ENCODE data around the gene EFCAB12. TPM values are rescaled to one million over a fixed set of nuclear protein-coding genes. Genes with fewer than 3 reads are reported as not detected.

EFCAB12 gene
- total and polyA plus RNA-seq, 10 of the 15 experiments (the other 5 are each of a cell fraction or from before 2014, with no cell fraction given), result 0.02 to 0.85 (median 0.33) TPM

- RAD21 ChIA-PET (ENCODE audit: unreplicated experiment), result interaction anchor here (1.2 to 4.4 kb wide), 7 partner anchors 9 to 105 kb away, joined by 3 to 78 read pairs (median 3); no protein-coding TSS in a partner anchor
- no peak for DNase-seq (ENCODE audit: low read depth, low spot score)
- H3K9ac ChIP-seq (ENCODE audit: control insufficient read depth, insufficient read depth, low read length), result no peak overlapping the region
- H3K4me3 ChIP-seq, result no peak overlapping the region; the same call in 1 of the 2 replicates
- H3K27ac ChIP-seq (ENCODE audit: control insufficient read depth, insufficient read depth), result no peak overlapping the region
- BruUV-seq (replicated peaks), result no TSS peak
- POLR2A ChIA-PET, result interaction anchor here (0.7 to 3.3 kb wide), 5 partner anchors 21 to 118 kb away, joined by 3 to 24 read pairs (median 4); a partner anchor contains a TSS
- H2AFZ ChIP-seq (ENCODE audit: control insufficient read depth, low read depth, low read length), result no peak overlapping the region
- no peaks in the 10 kb centered on the region for H4K20me1 ChIP-seq (ENCODE audit: control insufficient read depth, insufficient read depth)
- H3K4me2 ChIP-seq (ENCODE audit: control insufficient read depth, insufficient read depth), result no peak overlapping the region
- peaks cover 45% of the 10 kb centered on the region for H3K79me2 ChIP-seq (ENCODE audit: control insufficient read depth, insufficient read depth, low read length)
- H3K27me3 ChIP-seq (replicated peaks in 1 of 2; ENCODE audit: control insufficient read depth in 2 of 2, insufficient read depth in 2 of 2, low read length in 1 of 2), result no peaks in the 10 kb centered on the region
- intact Hi-C loops (cut with micrococcal nuclease; ENCODE audit: unreplicated experiment), result no loop called here
- CTCF ChIA-PET, result interaction anchor here (0.7 to 3.7 kb wide), 12 partner anchors 9 to 464 kb away, joined by 3 to 60 read pairs (median 6); a partner anchor contains a TSS
- 46% methylated on average over 1 of the region's 1 CpG for WGBS (ENCODE audit: insufficient coverage, insufficient replicate concordance, low lambda C conversion rate, missing lambda C conversion rate)
- ATAC-seq, result no peak
- no peaks in the 10 kb centered on the region for H3K9me3 ChIP-seq (replicated peaks; ENCODE audit: control insufficient read depth, insufficient read depth, low read length)
- peaks cover 10 to 11% of the 10 kb centered on the region in 2 experiments for H3K36me3 ChIP-seq (ENCODE audit: control insufficient read depth in 2 of 2, insufficient read depth in 2 of 2, low read length in 1 of 2)
- peaks cover 8% of the 10 kb centered on the region; the same call in 1 of the 2 replicates for H3K4me1 ChIP-seq (ENCODE audit: control insufficient read depth, insufficient read depth, low read length)
- in situ Hi-C loops (cut with MboI), result no loop called here
- FAIRE-seq, result no peak
- SMC1A ChIA-PET (ENCODE audit: uncharacterized antibody, unreplicated experiment), result interaction anchor here (0.8 to 14.5 kb wide), 7 partner anchors 8 to 188 kb away, joined by 3 to 275 read pairs (median 11); no protein-coding TSS in a partner anchor
- no peak for TF ChIP-seq RBBP5 (conservative IDR thresholded peaks at IDR 0.05)
- TF ChIP-seq HDGF (IDR thresholded peaks at IDR 0.05), result no peak
- TF ChIP-seq MLLT1 (IDR thresholded peaks at IDR 0.05), result no peak
- TF ChIP-seq KDM1A (IDR thresholded peaks at IDR 0.05; ENCODE audit: borderline replicate concordance), result no peak
- TF ChIP-seq JUNB (IDR thresholded peaks at IDR 0.05), result no peak
- no peak for TF ChIP-seq KAT2A (conservative IDR thresholded peaks at IDR 0.05; ENCODE audit: control insufficient read depth, low read depth, low read length)
- TF ChIP-seq ATF3 (IDR thresholded peaks at IDR 0.05; ENCODE audit: borderline replicate concordance, extremely low read depth, low read depth, low read length), result no peak
- no peak for TF ChIP-seq MXI1 (IDR thresholded peaks at IDR 0.05; ENCODE audit: low read depth, low read length)
- no peak for TF ChIP-seq BHLHE40 (IDR thresholded peaks at IDR 0.05; ENCODE audit: borderline replicate concordance in 1 of 2, low read depth in 2 of 2, low read length in 1 of 2)
- no peak for TF ChIP-seq ZSCAN29 (IDR thresholded peaks at IDR 0.05)
- TF ChIP-seq ATF2 (IDR thresholded peaks at IDR 0.05; ENCODE audit: low read length), result no peak
- no peak for TF ChIP-seq PRDM15 (CRISPR knock-in tag; IDR thresholded peaks at IDR 0.05)
- no peak for TF ChIP-seq HDAC6 (IDR thresholded peaks at IDR 0.05; ENCODE audit: unreplicated experiment)
- TF ChIP-seq HCFC1 (IDR thresholded peaks at IDR 0.05; ENCODE audit: low read length), result no peak
- no peak for TF ChIP-seq POLR2AphosphoS2 (IDR thresholded peaks at IDR 0.05; ENCODE audit: low read depth, low read length)
- TF ChIP-seq CHD2 (IDR thresholded peaks at IDR 0.05; ENCODE audit: borderline replicate concordance, low read depth, low read length), result no peak
Measured at GRCh38 chr3:129434140-129434539, 5.7 kb upstream of the EFCAB12 start.

Data from GM12878 (cell line).